ENCODE data around the gene RFC2.
"Not testable (repeated sequence)": the region's sequence is repeated elsewhere in the genome, so short reads cannot be mapped to it uniquely, and the experiment has no call there.

Gene RFC2

GRCh38 chr7:74207586-74207985 lies 46.6 kb downstream of the RFC2 start:
- no peaks in the 10 kb centered on the region for H4K20me1 ChIP-seq (ENCODE audit: insufficient read depth)
- H2AFZ ChIP-seq (ENCODE audit: low read depth), result no peak overlapping the region
- H3K27me3 ChIP-seq (ENCODE audit: insufficient read depth, low read depth), result peaks cover 78% of the 10 kb centered on the region
- no peak overlapping the region for H3K4me3 ChIP-seq (IDR thresholded peaks at IDR 0.05; ENCODE audit: insufficient read depth, low read depth, low read length)
- peaks cover 15% of the 10 kb centered on the region for H3K4me1 ChIP-seq (ENCODE audit: low read depth, poor library complexity, severe bottlenecking)
- no peak overlapping the region for H3K27ac ChIP-seq
- H3K4me2 ChIP-seq, result no peak overlapping the region
- H3K36me3 ChIP-seq (ENCODE audit: insufficient read depth), result no peaks in the 10 kb centered on the region
- no peak overlapping the region for H3K9ac ChIP-seq
- TF ChIP-seq CTCF (conservative IDR thresholded peaks at IDR 0.05; ENCODE audit: low read depth, low read length), result no peak
- H3K79me2 ChIP-seq (ENCODE audit: insufficient read depth, low read depth), result no peaks in the 10 kb centered on the region

- H2AFZ ChIP-seq (ENCODE audit: low read depth), result peak overlapping the region; percentile 39
- H3K27me3 ChIP-seq (ENCODE audit: insufficient read depth, low read depth), result peaks cover 85% of the 10 kb centered on the region
- no peak overlapping the region for H3K9ac ChIP-seq
- H3K27ac ChIP-seq, result no peak overlapping the region
- peak overlapping the region; percentile 51 for H3K4me2 ChIP-seq
- peaks cover 17% of the 10 kb centered on the region for H3K4me1 ChIP-seq (ENCODE audit: low read depth, poor library complexity, severe bottlenecking)
- H3K4me3 ChIP-seq (IDR thresholded peaks at IDR 0.05; ENCODE audit: insufficient read depth, low read depth, low read length), result no peak overlapping the region
- peak; percentile 99 for TF ChIP-seq CTCF (conservative IDR thresholded peaks at IDR 0.05; ENCODE audit: low read depth, low read length)
- no peaks in the 10 kb centered on the region for H3K36me3 ChIP-seq (ENCODE audit: insufficient read depth)
- no peaks in the 10 kb centered on the region for H3K79me2 ChIP-seq (ENCODE audit: insufficient read depth, low read depth)
- no peaks in the 10 kb centered on the region for H4K20me1 ChIP-seq (ENCODE audit: insufficient read depth)
Observed at GRCh38 chr7:74206589-74207120, 47.5 kb downstream of the RFC2 start.

- H3K9ac ChIP-seq; H4K20me1 ChIP-seq (ENCODE audit: insufficient read depth); H2AFZ ChIP-seq (ENCODE audit: low read depth); H3K27ac ChIP-seq; H3K36me3 ChIP-seq (ENCODE audit: insufficient read depth); H3K79me2 ChIP-seq (ENCODE audit: insufficient read depth, low read depth); H3K4me2 ChIP-seq; H3K4me3 ChIP-seq (IDR thresholded peaks at IDR 0.05; ENCODE audit: insufficient read depth, low read depth, low read length): not testable (repeated sequence)
- Histone ChIP-seq H3K4me1 (ENCODE audit: low read depth, poor library complexity, severe bottlenecking) (peaks cover 17% of the 10 kb centered on the region), H3K27me3 (ENCODE audit: insufficient read depth, low read depth) (peaks cover 81% of the 10 kb centered on the region)
Observed at GRCh38 chr7:74206052-74206451, 48.1 kb downstream of the RFC2 start.

GRCh38 chr7:74203956-74204618 lies 50.1 kb downstream of the RFC2 start:
- H3K9ac ChIP-seq, result no peak overlapping the region
- no peak overlapping the region for H3K4me3 ChIP-seq (IDR thresholded peaks at IDR 0.05; ENCODE audit: insufficient read depth, low read depth, low read length)
- H3K4me2 ChIP-seq, result no peak overlapping the region
- no peaks in the 10 kb centered on the region for H3K79me2 ChIP-seq (ENCODE audit: insufficient read depth, low read depth)
- TF ChIP-seq CTCF (conservative IDR thresholded peaks at IDR 0.05; ENCODE audit: low read depth, low read length), result no peak
- no peak overlapping the region for H3K27ac ChIP-seq
- no peak overlapping the region for H2AFZ ChIP-seq (ENCODE audit: low read depth)
- H3K27me3 ChIP-seq (ENCODE audit: insufficient read depth, low read depth), result peaks cover 70% of the 10 kb centered on the region
- peaks cover 17% of the 10 kb centered on the region for H3K4me1 ChIP-seq (ENCODE audit: low read depth, poor library complexity, severe bottlenecking)
- H3K36me3 ChIP-seq (ENCODE audit: insufficient read depth), result no peaks in the 10 kb centered on the region
- 0 out of 2 replicates have a peak, but pooled peaks cover 5% of the 10 kb centered on the region for H4K20me1 ChIP-seq (ENCODE audit: insufficient read depth)

Measured in KMS-11 (cell line).